ENCODE results near the gene TST.

TST gene

GRCh38 chr22:37030560-37031281 lies 11.5 kb upstream of the TST start:
- no peak for DNase-seq

- DNase-seq, result no peak
These were observed 9.7 kb upstream of the TST start for GRCh38 chr22:37028692-37029674.

GRCh38 chr22:37027556-37027955 lies 8.3 kb upstream of the TST start:
- DNase-seq, result no peak

GRCh38 chr22:37026325-37026724 lies 7.1 kb upstream of the TST start:
- DNase-seq, result no peak

- DNase-seq, result no peak
These were observed 6.3 kb upstream of the TST start for GRCh38 chr22:37025500-37026070.

- no peak for DNase-seq
These were observed 5.3 kb upstream of the TST start for GRCh38 chr22:37024339-37025157.

- no peak for DNase-seq
These were observed 4.6 kb upstream of the TST start for GRCh38 chr22:37023743-37024338.

- no peak for DNase-seq
These were observed 3.5 kb upstream of the TST start for GRCh38 chr22:37022483-37023337.

- peak in 3 of 4 experiments; percentile 20 to 31 (median 21) for DNase-seq
These were observed 2.6 kb upstream of the TST start for GRCh38 chr22:37021710-37022482.

GRCh38 chr22:37021041-37021440 lies 1.8 kb upstream of the TST start:
- no peak for DNase-seq

- no peak for DNase-seq
These were observed 889 bp upstream of the TST start for GRCh38 chr22:37020192-37020479.

- DNase-seq, result no peak
These were observed 385 bp downstream of the TST start for GRCh38 chr22:37018815-37019308.

- no peak for DNase-seq
These were observed 997 bp downstream of the TST start for GRCh38 chr22:37018086-37018814.

- DNase-seq, result no peak
These were observed 1.9 kb downstream of the TST start for GRCh38 chr22:37017356-37017755.

- no peak for DNase-seq
These were observed 2.9 kb downstream of the TST start for GRCh38 chr22:37016134-37016910.

- no peak for DNase-seq
These were observed 3.7 kb downstream of the TST start for GRCh38 chr22:37015587-37015878.

GRCh38 chr22:37014835-37015586 lies 4.2 kb downstream of the TST start:
- no peak for DNase-seq

GRCh38 chr22:37014415-37014806 lies 4.8 kb downstream of the TST start:
- DNase-seq, result no peak

All from activated naive CD4-positive, alpha-beta T cell (primary cell).